SU-DHL-6 (cell line): Measurements from ENCODE around the gene KCNK18.

ENCODE experiments used
- CTCF ChIP-seq: fragments of 200-600 bp; sonication (generic); IDR thresholded peaks from one replicate; pipeline ENCODE4 v1.5.1; 2017; ENCODE audit warnings: antibody characterized with exemption, mild to moderate bottlenecking, low read length, moderate library complexity; ENCODE audit not compliant: insufficient read depth, poor library complexity, severe bottlenecking
- EZH2phosphoT487 ChIP-seq: fragments of 200-600 bp; sonication (generic), shearing (Covaris generic); conservative IDR thresholded peaks from 2 replicates; pipeline ENCODE4 v1.6.1; 2018; ENCODE audit warnings: mild to moderate bottlenecking, antibody characterized with exemption, low read length, moderate library complexity, mixed read lengths

- TF ChIP-seq CTCF (no peak), EZH2phosphoT487 (no peak)
Observed at GRCh38 chr10:117204316-117204715, 7.0 kb downstream of the KCNK18 start.
